ENCODE data around the gene TTLL11. TPM values are rescaled to one million over a fixed set of nuclear protein-coding genes. Genes with fewer than 3 reads are reported as not detected.

The TTLL11 gene
- total RNA-seq, 1 donor from 2014 or later: 43.7 TPM

Small RNA genes within 50 kb of the gene (small RNA-seq; reads per million reads assigned to genes)
- not detected for gene MIR4478 (ENCODE audit: low replicate concordance)

Other genes starting within 250 kb of the TTLL11 start
- 39.9 TPM for gene NDUFA8, start 66.5 kb upstream of the TTLL11 start, total RNA-seq
- not detected for gene MORN5, start 66.6 kb upstream of the TTLL11 start, total RNA-seq
- gene LHX6, start 135.6 kb upstream of the TTLL11 start, total RNA-seq: 5.4 TPM
- 18.9 TPM for gene RBM18, start 171.5 kb upstream of the TTLL11 start, total RNA-seq
- 30.9 TPM for gene MRRF, start 171.6 kb upstream of the TTLL11 start, total RNA-seq

Measured in tongue (tissue), 2 donors.